Tibial nerve (tissue), 4 donors: ENCODE measurements around the gene RELN. TPM values are rescaled to one million over a fixed set of nuclear protein-coding genes. Genes with fewer than 3 reads are reported as not detected.

Experiments
- DNase-seq, 2 donors: peaks; one replicate each; pipeline ENCODE4 v3.0.0-alpha.2; 2019; ENCODE audit warnings: low spot score in 2 of 2
- H3K27ac ChIP-seq, 4 donors: fragments of 200-600 bp; sonication (generic) in 3 of 4; one replicate each; pipeline ENCODE4 v1.5.1; 2017 to 2019; ENCODE audit warnings: mild to moderate bottlenecking in 1 of 4
- H3K27me3 ChIP-seq, 2 donors: fragments of 200-600 bp; sonication (generic) in 1 of 2; one replicate each; pipeline versions ENCODE4 v1.5.1 to v1.6.0; 2017 to 2019
- H3K36me3 ChIP-seq, 3 donors: fragments of 200-600 bp; sonication (generic); one replicate each; pipeline ENCODE4 v1.5.1; 2018 to 2019
- H3K4me1 ChIP-seq, 4 donors: fragments of 200-600 bp; sonication (generic) in 3 of 4; one replicate each; pipeline ENCODE4 v1.5.1; 2017 to 2019
- H3K4me3 ChIP-seq, 4 donors: fragments of 200-600 bp; sonication (generic) in 3 of 4; one replicate each; pipeline ENCODE4 v1.5.1; 2017 to 2019; ENCODE audit warnings: mild to moderate bottlenecking in 1 of 4, moderate library complexity in 1 of 4
- H3K9me3 ChIP-seq, 4 donors: fragments of 200-600 bp; sonication (generic) in 3 of 4; one replicate each; pipeline ENCODE4 v1.5.1; 2017 to 2019
- CTCF ChIP-seq, 5 experiments: fragments of 200-600 bp in 3 of 5; fragments of 450-650 bp in 2 of 5; sonication (generic) in 3 of 5; IDR thresholded peaks; one replicate each; pipeline ENCODE4 v1.5.1; 2016 to 2019; ENCODE audit warnings: antibody characterized with exemption in 5 of 5, mild to moderate bottlenecking in 3 of 5, moderate library complexity in 2 of 5
- EP300 ChIP-seq, 2 donors: sonication (generic); formaldehyde crosslinking; IDR thresholded peaks; one replicate each; pipeline ENCODE4 v1.6.1; 2017; ENCODE audit warnings: antibody characterized with exemption in 2 of 2, mild to moderate bottlenecking in 1 of 2
- POLR2A ChIP-seq, 2 donors: fragments of 450-650 bp; IDR thresholded peaks; one replicate each; pipeline ENCODE4 v1.6.1; 2017; ENCODE audit warnings: antibody characterized with exemption in 2 of 2, mild to moderate bottlenecking in 2 of 2, moderate library complexity in 2 of 2
- WGBS, 2 donors: methylation state at CpG; one replicate each; pipeline ENCODE4 v1.1.5; 2018; 5-methylcytosine and 5-hydroxymethylcytosine counted together
- total RNA-seq, 4 donors: library from RNA; depleted of rRNA; stranded (reverse); fragments of >200 nt; gene quantifications; one replicate each; pipeline ENCODE4 v1.1.0, GENCODE V29; 2016

Gene RELN
- total RNA-seq, 4 donors from 2014 or later, result 80.4 to 117 (median 102) TPM

- no peaks in the 10 kb centered on the region for H3K36me3 ChIP-seq
- WGBS, 2 donors, result 50 to 71% methylated on average over 5 of the region's 5 CpGs
- no peaks in the 10 kb centered on the region for H3K9me3 ChIP-seq
- no peaks in the 10 kb centered on the region for H3K27me3 ChIP-seq
- TF ChIP-seq POLR2A (IDR thresholded peaks at IDR 0.05) (no peak), CTCF (IDR thresholded peaks at IDR 0.05) (no peak), EP300 (IDR thresholded peaks at IDR 0.05) (no peak)
- peaks cover 0 to 5% (median 0%) of the 10 kb centered on the region in 4 donors for H3K4me1 ChIP-seq
- H3K27ac ChIP-seq, result no peak overlapping the region
- no peak overlapping the region for H3K4me3 ChIP-seq
- DNase-seq, result no peak
These were observed 178.2 kb downstream of the RELN start for GRCh38 chr7:103811290-103811689.

GRCh38 chr7:103810112-103810744, 179.2 kb downstream of the RELN start:
- Histone ChIP-seq H3K4me1 (peaks cover 0 to 12% (median 0%) of the 10 kb centered on the region in 4 donors), H3K4me3 (no peak overlapping the region), H3K27ac (peak overlapping the region in 1 of 4 donors; percentile 30), H3K36me3 (no peaks in the 10 kb centered on the region), H3K27me3 (no peaks in the 10 kb centered on the region), H3K9me3 (no peaks in the 10 kb centered on the region)
- TF ChIP-seq EP300 (IDR thresholded peaks at IDR 0.05) (no peak), POLR2A (IDR thresholded peaks at IDR 0.05) (no peak), CTCF (IDR thresholded peaks at IDR 0.05) (no peak)
- WGBS, 2 donors, result 46 to 53% methylated on average over 11 of the region's 11 CpGs
- no peak for DNase-seq

DNA sequence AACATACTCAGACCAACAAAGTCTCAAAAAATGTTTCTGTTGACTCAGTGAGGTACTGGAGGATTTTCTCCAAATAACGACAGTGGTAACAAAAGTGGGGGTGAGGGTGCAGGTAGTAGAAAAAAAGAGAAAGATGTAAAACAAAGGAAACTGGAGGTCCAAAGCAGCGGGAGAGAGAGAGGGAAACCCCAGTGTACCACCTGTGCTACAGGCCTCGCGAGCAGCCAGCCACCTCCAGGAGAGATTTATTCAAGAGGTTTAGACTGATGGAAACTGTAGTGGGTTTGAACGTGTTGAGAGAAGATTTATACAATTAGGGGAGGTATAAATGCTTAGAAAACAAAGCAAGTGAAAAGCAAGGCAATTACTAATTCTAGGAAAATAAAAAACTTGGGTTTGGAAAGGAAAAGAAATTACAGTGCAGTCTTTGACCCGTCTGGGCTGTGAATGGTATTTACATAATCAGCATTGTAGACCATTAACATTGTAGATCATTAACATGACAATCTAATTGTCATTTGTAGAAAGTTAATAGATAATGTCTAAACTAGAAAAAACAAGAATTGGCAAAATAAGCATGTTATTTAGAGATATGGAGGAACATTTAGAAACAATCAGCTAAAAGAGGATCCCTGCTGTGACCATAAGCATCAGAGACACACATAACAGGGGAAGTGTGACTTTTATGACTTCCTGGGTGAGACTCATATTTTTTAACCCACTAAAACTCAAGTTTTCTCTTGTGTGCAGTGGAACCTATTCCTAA, 180.0 kb downstream of the RELN start:
- Histone ChIP-seq H3K36me3 (no peaks in the 10 kb centered on the region), H3K27me3 (no peaks in the 10 kb centered on the region), H3K4me1 (peaks cover 0 to 13% (median 0%) of the 10 kb centered on the region in 4 donors), H3K9me3 (no peaks in the 10 kb centered on the region), H3K4me3 (no peak overlapping the region), H3K27ac (no peak overlapping the region)
- no peak for DNase-seq
- 65 to 72% methylated on average over 6 of the region's 6 CpGs for WGBS, 2 donors
- TF ChIP-seq EP300 (IDR thresholded peaks at IDR 0.05) (no peak), CTCF (IDR thresholded peaks at IDR 0.05) (no peak), POLR2A (IDR thresholded peaks at IDR 0.05) (no peak)

DNA sequence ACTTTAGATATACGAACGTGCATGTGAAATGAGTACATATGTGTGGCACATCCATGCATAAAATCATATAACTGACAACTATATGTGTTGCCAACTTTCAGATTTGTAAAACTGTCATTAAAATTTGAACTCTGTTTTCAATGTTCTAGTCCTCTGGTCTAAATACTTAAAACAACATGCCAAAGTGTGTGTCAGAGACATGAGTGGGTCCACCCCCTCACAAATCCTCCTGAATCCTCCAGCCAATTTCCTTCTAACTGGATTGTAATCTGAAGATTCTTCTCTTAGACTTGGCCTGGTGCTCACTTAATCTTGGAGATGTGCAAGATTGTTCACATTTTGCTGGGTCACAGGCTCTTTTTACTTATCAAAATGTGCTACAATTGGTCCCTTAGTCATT, 184.1 kb downstream of the RELN start:
- Histone ChIP-seq H3K27me3 (no peaks in the 10 kb centered on the region), H3K4me1 (peaks cover 0 to 9% (median 0%) of the 10 kb centered on the region in 4 donors), H3K9me3 (no peaks in the 10 kb centered on the region), H3K4me3 (no peak overlapping the region), H3K27ac (no peak overlapping the region), H3K36me3 (no peaks in the 10 kb centered on the region)
- 81 to 88% methylated on average over 2 of the region's 2 CpGs for WGBS, 2 donors
- no peak for DNase-seq
- TF ChIP-seq CTCF (IDR thresholded peaks at IDR 0.05), result no peak
- no peak for TF ChIP-seq EP300 (IDR thresholded peaks at IDR 0.05)
- no peak for TF ChIP-seq POLR2A (IDR thresholded peaks at IDR 0.05)

GRCh38 chr7:103803631-103804030, 185.8 kb downstream of the RELN start:
- no peak for DNase-seq
- WGBS, 2 donors, result 67 to 81% methylated on average over 1 of the region's 1 CpG
- Histone ChIP-seq H3K27me3 (no peaks in the 10 kb centered on the region), H3K4me3 (no peak overlapping the region), H3K9me3 (no peaks in the 10 kb centered on the region), H3K4me1 (peaks cover 0 to 9% (median 0%) of the 10 kb centered on the region in 4 donors), H3K36me3 (no peaks in the 10 kb centered on the region), H3K27ac (no peak overlapping the region)
- no peak for TF ChIP-seq CTCF (IDR thresholded peaks at IDR 0.05)
- TF ChIP-seq EP300 (IDR thresholded peaks at IDR 0.05), result no peak
- TF ChIP-seq POLR2A (IDR thresholded peaks at IDR 0.05), result no peak
